HepG2 (cell line): Measurements from ENCODE around the gene CELSR2. TPM values are rescaled to one million over a fixed set of nuclear protein-coding genes. Genes with fewer than 3 reads are reported as not detected.

Experiments
- ATAC-seq: fragments of 200-7000 bp; cut with Tn5 transposase; 3 replicates; pipeline ENCODE4 v1.9.1; 2020; ENCODE audit warnings: mild to moderate bottlenecking, moderate library complexity
- BruUV-seq: library from RNA; stranded (reverse); fragments of 400-500 nt; replicated peaks from 2 replicates; lab custom pipeline; 2021; lab: Mats Ljungman, UMichigan
- CTCF ChIA-PET: fragments of 300-600 bp; formaldehyde crosslinking; extraction: SDS; loops from one replicate; lab custom pipeline; 2021; ENCODE audit warnings: low total read pairs, inconsistent platforms, low intra/inter-chr PET ratio; lab: Yijun Ruan, JAX
- POLR2A ChIA-PET: fragments of 350-600 bp; sonication (Branson Sonifier 250); formaldehyde crosslinking; loops from one replicate; lab custom pipeline; 2020; ENCODE audit warnings: antibody characterized with exemption, inconsistent platforms; lab: Yijun Ruan, JAX
- DNase-seq: peaks from one replicate; pipeline ENCODE4 v3.0.0-alpha.2; 2015; ENCODE audit warnings: low spot score
- FAIRE-seq: peaks from 3 replicates; lab custom pipeline; 2011; peaks lifted over from hg19 to GRCh38; lab: Jason Lieb, UNC
- H2AFZ ChIP-seq: one replicate; pipeline ENCODE4 v1.6.1; 2011; ENCODE audit warnings: low read length, inconsistent platforms
- H3K27ac ChIP-seq: fragments of 300-600 bp; 3 replicates; pipeline ENCODE4 v1.8.0; 2011; ENCODE audit warnings: mixed run types, mild to moderate bottlenecking, mixed read lengths, low read length, inconsistent platforms; ENCODE audit not compliant: insufficient read depth; ENCODE audit errors: extremely low read length
- H3K27me3 ChIP-seq, 2 experiments: fragments of 200-600 bp in 1 of 2; 2 replicates in 1 of 2; 3 replicates in 1 of 2; pipeline versions ENCODE4 v1.6.0 to v1.8.0; 2011; ENCODE audit warnings: low read length in 2 of 2, mild to moderate bottlenecking in 2 of 2, moderate library complexity in 2 of 2, inconsistent platforms in 1 of 2; ENCODE audit not compliant: insufficient read depth in 2 of 2, control insufficient read depth in 1 of 2
- H3K36me3 ChIP-seq, 2 experiments: fragments of 200-600 bp in 1 of 2; replicated peaks in 1 of 2; 2 replicates in 1 of 2; 3 replicates in 1 of 2; pipeline versions ENCODE4 v1.5.1 to v1.8.0; 2011; ENCODE audit warnings: low read length in 2 of 2, inconsistent platforms in 1 of 2; ENCODE audit not compliant: insufficient read depth in 2 of 2, control insufficient read depth in 1 of 2
- H3K4me1 ChIP-seq: 2 replicates; pipeline ENCODE4 v1.5.1; 2012; ENCODE audit warnings: low read length, inconsistent platforms; ENCODE audit not compliant: insufficient read depth
- H3K4me2 ChIP-seq: 2 replicates; pipeline ENCODE4 v1.6.0; 2011; ENCODE audit warnings: low read depth, low read length, inconsistent platforms
- H3K4me3 ChIP-seq, 3 experiments: fragments of 200-600 bp in 1 of 3; sonication (generic), shearing (Covaris generic) in 1 of 3; replicated peaks in 1 of 3; 2 replicates each; pipeline ENCODE4 v1.5.1; 2011 to 2016; ENCODE audit warnings: low read length in 3 of 3, inconsistent platforms in 2 of 3, low read depth in 2 of 3, mild to moderate bottlenecking in 2 of 3, control low read depth in 1 of 3, mixed read lengths in 1 of 3; ENCODE audit not compliant: insufficient read depth in 1 of 3
- H3K79me2 ChIP-seq: one replicate; pipeline ENCODE4 v1.6.1; 2011; ENCODE audit warnings: low read length, inconsistent platforms; ENCODE audit not compliant: insufficient read depth
- H3K9ac ChIP-seq: 2 replicates; pipeline ENCODE4 v1.6.0; 2011; ENCODE audit warnings: mild to moderate bottlenecking, low read depth, low read length, inconsistent platforms; ENCODE audit not compliant: insufficient read depth
- H3K9me3 ChIP-seq: 2 replicates; pipeline ENCODE4 v1.5.1; 2012; ENCODE audit warnings: mild to moderate bottlenecking, low read length
- H4K20me1 ChIP-seq: 2 replicates; pipeline ENCODE4 v1.6.0; 2011; ENCODE audit warnings: inconsistent platforms, mild to moderate bottlenecking, low read length, moderate library complexity; ENCODE audit not compliant: insufficient read depth
- ZBTB33 ChIP-seq: sonication (generic); formaldehyde crosslinking; IDR thresholded peaks from 2 replicates; pipeline ENCODE4 v1.4.0; 2020; ENCODE audit warnings: missing genetic modification reagents
- ZNF441 ChIP-seq: sonication (generic); formaldehyde crosslinking; IDR thresholded peaks from 2 replicates; pipeline ENCODE4 v1.7.0; 2021; ENCODE audit warnings: missing genetic modification reagents, borderline replicate concordance
- ZNF768 ChIP-seq: sonication (generic); formaldehyde crosslinking; IDR thresholded peaks from 2 replicates; pipeline ENCODE4 v1.4.0; 2020; ENCODE audit warnings: missing genetic modification reagents
- WGBS: methylation state at CpG from one replicate; pipeline ENCODE4 v1.1.6; 2017; ENCODE audit warnings: low lambda C conversion rate; 5-methylcytosine and 5-hydroxymethylcytosine counted together
- in situ Hi-C: cut with HindIII; loops from 2 replicates; pipeline ENCODE4 v1.10.0; 2017; ENCODE audit warnings: low pct_unique_long_range_greater_than_20kb; ENCODE audit not compliant: extremely low pct_ligation_motif_present
- intact Hi-C: fragments of 100-400 bp; cut with micrococcal nuclease; formaldehyde crosslinking; loops from one replicate; pipeline ENCODE4 v1.10.0; 2022; ENCODE audit not compliant: unreplicated experiment
- polyA plus RNA-seq, 8 experiments: library from polyadenylated mRNA; depleted of rRNA in 3 of 8; stranded (reverse) in 7 of 8; unstranded in 1 of 8; fragments of >200 nt; fragmentation: Illumina TruSeq in 4 of 8; extraction: Trizol in 4 of 8; gene quantifications; 2 replicates each; pipeline versions ENCODE4 v1.2.1 to v1.2.3, GENCODE V29; 2011 to 2016; ENCODE audit warnings: low read depth in 4 of 8, missing spikeins in 1 of 8, mixed read lengths in 1 of 8; ENCODE audit not compliant: insufficient read depth in 1 of 8
- total RNA-seq, 5 experiments: library from RNA; depleted of rRNA; stranded (reverse); fragments of >200 nt; fragmentation: Illumina TruSeq; extraction: Trizol; gene quantifications; 2 replicates each; pipeline ENCODE4 v1.2.3, GENCODE V29; 2016; ENCODE audit warnings: low read depth in 1 of 5

Gene CELSR2
- total and polyA plus RNA-seq, 2 of the 13 experiments (the other 11 are each of a cell fraction or from before 2014, with no cell fraction given): 4.0 to 6.6 TPM

- BruUV-seq: no TSS peak
- DNase-seq (no peak), ATAC-seq (no peak), FAIRE-seq (no peak)
- H3K36me3 ChIP-seq: peaks cover 0 to 10% of the 10 kb centered on the region in 2 experiments; a peak in 1 of 5 replicates
- ChIA-PET POLR2A (no interaction called here), CTCF (no interaction called here)
- no peaks in the 10 kb centered on the region for H4K20me1 ChIP-seq
- peaks cover 25% of the 10 kb centered on the region for H3K4me1 ChIP-seq
- no peak overlapping the region for H3K4me2 ChIP-seq
- no peaks in the 10 kb centered on the region for H3K27me3 ChIP-seq
- H3K27ac ChIP-seq: no peak overlapping the region
- H3K9ac ChIP-seq: no peak overlapping the region
- TF ChIP-seq ZNF768 (CRISPR knock-in tag): peak; percentile 93
- 0 out of 2 replicates have a peak, but pooled peaks have one; percentile 17 for TF ChIP-seq ZBTB33
- no peak for TF ChIP-seq ZNF441 (CRISPR knock-in tag)
- no peaks in the 10 kb centered on the region for H3K79me2 ChIP-seq
- intact Hi-C loops: no loop called here
- in situ Hi-C loops: no loop called here
- no peak overlapping the region for H2AFZ ChIP-seq
- H3K9me3 ChIP-seq: no peaks in the 10 kb centered on the region
- no peak overlapping the region for H3K4me3 ChIP-seq
- 96% methylated on average over 55 of the region's 69 CpGs for WGBS
These were observed 9.4 kb downstream of the CELSR2 start for GRCh38 chr1:109258481-109259466.
